ENCODE data around the gene TMEM212.

Gene TMEM212

DNA sequence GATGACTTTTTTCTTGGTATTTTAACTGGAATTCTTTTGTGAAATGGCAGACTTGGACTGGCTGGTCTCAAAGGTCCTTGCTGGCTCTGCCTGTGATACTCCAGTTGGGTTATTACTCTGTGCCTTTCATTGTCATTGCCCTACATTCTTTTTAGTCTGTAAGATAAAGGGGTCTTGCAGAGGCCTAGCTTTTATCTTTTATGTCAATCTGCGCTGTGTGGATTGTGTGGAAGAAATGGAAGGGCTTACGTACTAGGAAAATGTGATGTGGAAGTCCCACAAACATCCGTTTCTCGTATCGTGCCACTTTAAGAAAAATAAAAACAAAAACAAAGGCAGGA, 8.7 kb upstream of the TMEM212 start:
- DNase-seq (ENCODE audit: low spot score), result no peak

DNA sequence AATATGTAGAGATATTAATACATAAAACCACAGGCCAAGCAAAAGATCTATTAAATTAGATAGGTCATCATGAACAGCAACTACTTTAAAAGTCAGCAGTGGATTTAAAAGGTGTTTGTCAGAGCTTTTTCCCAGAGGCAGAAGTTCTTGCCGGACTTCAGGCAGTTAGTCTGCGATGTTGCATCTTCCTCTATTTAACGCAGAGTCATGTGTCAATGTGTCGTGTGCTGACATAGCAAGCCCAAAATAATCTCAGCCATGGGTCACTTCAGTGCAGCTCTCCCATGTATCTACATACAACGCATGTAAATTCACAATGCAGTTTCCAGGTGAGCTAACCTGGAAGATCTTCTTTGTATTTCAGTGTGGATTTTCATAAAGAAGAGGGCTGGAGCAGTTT, 8.0 kb upstream of the TMEM212 start:
- no peak for DNase-seq (ENCODE audit: low spot score)

DNA sequence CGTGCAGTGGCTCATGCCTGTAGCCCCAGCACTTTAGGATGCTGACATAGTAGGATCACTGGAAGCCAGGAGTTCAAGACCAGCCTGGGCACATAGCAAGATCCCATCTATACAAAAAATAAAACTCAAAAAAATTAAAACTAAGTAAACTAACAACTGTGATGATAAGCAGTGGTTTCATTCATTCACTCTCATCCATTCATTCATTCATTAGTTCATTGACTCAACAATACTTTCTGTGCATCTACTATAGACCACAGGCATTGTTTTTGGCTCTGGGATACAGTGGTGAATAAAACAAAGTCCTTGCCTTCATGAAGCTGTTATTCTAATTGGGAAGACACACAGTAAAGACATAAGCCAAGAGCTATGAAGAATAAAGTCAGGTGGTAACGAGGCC, 7.5 kb upstream of the TMEM212 start:
- DNase-seq (ENCODE audit: low spot score), result no peak

DNA sequence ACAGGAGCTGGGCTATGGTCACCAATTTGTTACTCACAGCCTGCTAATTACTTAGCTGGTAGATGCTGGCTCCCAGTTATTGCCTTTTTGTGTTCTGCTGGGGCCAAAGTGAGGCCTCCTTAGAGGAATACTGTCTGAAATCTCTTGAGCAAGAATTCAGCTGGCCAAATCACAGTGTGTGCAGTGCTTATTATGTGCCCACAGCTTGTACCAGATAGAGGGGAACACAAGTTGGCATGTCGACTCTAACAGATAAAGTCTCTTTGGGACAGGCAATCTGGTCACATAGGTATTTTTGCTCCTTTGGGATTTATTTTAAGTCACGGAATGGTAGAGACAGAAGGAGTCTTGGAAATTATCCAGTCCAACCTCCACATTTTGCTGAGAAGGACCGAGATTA, 6.3 kb upstream of the TMEM212 start:
- DNase-seq (ENCODE audit: low spot score), result no peak

DNA sequence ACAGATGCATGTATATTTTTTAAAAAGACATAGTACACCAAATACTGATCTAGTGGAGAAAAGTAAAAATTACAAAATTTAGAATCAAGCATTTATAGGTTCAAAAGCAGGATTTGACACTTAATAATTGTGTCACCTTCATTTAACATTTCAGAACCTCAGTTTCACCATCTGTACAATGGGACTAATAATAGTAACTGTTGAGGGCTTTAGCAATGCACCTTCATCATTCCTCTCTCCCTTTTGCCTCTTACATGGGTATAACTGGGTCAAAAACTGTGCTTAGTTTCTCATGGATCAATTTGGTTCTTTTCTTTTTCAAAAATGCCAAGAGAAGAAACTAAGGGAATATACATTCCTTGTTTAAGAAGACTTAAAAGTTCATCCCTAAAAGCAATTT, 5.5 kb upstream of the TMEM212 start:
- DNase-seq (ENCODE audit: low spot score), result no peak

DNA sequence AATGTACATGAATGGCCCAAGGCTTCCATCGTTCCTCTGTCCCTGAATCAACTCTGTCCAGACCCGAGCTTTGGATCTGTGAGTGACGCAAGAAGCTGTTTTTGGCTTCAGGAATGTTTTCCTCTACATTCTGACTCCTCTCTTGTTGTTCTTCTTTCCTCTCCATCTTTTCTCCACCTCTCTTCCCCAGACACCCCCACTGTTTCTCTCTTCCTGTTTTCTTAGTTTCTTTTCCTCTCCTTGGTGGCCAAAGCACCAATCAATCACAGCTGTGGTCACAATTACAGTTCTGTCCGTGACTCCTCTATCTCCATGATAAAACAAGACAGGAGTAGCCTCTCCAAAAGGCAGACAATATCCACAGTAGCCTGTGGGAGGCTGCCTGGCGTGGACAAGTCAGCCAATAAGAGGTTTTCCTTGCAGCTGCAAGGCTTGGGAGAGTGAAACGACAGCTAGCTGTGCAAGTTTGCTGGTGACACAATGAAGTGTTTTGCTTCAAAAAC, 4.9 kb upstream of the TMEM212 start:
- DNase-seq (ENCODE audit: low spot score), result peak; percentile 18

DNA sequence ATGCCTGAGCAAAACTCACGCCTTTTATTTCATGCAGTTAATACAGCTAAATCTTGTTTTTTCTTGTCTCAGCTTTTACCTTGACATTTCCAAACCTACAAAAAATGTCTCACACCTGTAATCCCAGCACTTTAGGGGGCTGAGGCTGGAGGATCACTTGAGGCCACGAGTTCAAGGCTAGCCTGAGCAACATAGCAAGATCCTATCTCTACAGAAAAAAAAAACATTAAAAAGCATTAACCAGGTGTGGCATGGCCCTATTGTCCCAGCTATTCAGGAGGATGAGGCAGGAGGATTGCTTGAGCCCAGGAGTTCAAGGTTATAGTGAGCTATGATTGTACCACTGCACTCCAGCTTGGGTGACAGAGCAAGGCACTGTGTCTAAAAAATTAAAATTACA, 3.9 kb upstream of the TMEM212 start:
- no peak for DNase-seq (ENCODE audit: low spot score)

DNA sequence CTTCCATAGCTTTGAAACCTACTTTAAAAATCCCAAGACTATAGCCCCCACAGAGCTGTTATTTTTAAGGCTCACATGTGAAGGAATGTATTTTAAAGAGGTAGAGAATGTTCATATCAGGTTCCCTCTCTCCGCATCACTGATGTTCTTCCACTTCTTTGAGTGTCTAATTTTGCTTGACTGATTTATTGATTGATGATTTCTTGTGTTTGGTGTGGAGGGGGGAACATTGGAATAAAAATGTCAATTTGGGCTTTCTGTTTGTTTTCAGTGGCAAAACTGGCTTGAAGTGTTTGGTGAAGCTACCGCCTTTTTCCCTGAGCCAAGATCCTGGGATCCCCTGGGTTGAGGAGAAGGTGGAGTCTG, 2.7 kb upstream of the TMEM212 start:
- DNase-seq (ENCODE audit: low spot score), result no peak

DNA sequence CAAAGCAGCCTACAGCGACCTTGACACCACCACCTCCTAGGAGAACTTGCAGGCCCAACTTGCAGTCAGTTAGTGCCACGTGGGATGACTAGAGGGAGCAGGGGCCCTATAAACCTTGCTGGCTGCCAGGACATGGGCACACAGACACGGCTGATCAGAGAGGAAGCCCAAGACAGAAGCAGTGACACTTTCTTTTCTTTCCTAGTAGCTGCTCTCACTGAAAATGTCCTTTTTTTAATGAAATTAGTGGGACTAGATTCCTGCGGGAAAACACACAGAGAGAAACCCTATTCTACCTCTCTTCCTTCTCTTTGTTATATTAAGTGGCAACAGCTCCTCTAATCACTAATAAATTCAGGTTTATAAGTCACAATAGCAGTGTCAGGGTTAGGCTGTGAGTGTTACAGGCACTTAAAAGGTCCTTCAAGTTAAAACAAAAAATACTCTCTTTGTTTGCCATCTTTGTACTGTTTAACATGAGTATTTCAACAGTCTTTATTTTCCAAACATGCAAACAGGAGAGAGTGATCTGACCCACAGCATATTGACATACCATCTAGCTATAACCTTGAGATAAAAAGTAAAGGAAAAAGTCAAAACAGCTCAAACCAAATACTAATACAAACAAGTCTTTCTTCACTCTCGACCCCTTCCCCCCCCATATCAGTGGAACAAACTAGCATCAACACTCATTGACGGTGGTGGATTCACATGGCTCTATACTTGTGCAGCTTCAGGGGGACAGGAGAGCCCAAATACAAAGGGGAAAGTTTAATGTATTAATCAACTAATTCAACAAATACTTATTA, 2.1 kb upstream of the TMEM212 start:
- DNase-seq (ENCODE audit: low spot score), result no peak

DNA sequence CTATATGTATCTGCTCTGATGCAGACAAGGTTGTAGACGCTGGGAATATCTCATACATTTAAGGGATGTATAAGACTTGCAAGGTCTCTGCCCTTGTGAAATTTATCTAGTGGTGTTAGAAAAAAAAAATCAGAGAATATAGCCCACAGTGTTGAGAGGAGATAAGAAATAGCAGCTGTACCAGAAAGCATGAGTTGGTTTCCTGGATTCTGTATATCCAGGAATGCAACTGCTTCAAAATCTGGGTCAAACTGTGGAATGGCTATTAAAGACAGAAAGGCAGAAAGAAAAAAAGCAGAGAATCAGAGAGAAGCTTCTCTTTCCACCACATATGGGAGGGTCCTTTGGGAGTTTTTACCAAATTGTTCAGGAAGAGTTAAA, 1.5 kb upstream of the TMEM212 start:
- DNase-seq (ENCODE audit: low spot score), result no peak

DNA sequence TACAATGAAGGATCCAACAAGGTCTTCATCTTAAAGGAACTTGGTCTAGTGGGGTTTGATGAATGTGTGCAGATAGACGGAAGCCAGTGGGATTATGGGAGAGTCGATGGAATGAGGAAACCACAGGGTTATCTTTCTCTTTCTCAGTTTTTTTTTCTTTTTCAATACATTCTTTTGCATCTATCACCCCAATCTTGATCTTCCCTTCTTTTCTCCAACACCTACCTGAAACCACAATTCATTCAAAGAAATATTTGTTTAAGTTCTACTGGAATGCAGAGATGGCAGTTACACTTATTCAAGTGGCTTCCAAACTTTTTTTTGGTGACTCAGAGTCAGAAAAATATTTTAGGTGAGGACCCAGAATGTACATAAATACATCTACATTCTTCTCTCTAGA, 1.7 kb downstream of the TMEM212 start:
- no peak for DNase-seq (ENCODE audit: low spot score)

DNA sequence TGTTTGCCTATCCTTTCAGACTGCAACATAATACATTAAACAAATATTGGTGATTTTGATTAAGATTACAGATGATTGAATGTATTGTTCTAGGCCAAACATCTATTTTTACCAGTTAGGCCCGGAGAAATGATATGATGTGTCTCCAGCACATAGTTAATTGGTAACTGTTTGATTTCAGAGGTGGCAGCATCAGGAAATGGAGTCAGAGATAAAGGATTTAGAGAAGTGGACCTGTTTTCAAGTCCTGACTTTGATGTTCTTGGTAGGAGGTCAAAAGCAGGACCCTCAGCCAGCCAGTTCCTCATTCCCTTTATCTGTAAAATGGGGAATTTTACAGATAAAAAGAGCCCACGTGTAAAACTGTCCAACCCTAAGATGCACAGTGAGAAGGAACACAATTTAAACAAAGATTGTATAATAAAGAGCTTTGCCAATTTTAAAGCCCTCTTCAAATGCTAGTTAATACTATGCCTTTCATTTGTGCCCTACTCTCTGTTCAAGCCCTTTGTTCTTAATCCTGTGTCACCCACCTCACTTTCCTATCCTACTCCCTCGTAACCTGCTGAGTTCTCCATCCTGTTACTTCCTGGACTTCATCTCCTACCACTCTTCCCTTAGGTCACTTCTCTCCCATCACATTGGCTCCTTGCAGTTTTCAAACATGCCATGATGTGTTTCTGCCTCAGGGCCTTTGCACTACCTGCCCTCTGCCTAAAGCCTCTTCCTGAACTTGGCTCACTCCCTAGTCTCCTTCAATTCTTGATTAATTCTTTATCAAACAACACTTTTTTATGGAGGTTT, 2.5 kb downstream of the TMEM212 start:
- DNase-seq (ENCODE audit: low spot score), result no peak

DNA sequence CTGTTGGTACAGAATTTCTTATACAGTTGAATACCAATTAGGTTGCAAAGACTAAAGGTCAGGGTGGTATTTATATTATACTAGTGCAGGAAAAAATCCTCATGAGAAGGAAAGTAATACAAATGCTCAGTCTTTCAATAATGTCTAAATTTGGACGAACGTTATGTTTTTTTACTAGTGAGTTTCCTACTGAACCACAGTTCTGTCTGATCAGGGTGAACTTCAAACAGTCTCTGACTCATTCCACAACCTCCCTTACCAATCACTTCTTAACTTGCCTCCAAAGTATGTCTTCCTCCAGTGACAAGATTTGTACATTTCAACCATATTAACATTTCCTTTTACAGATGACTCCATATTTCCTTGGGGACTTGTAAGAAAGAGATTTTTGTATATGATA, 3.4 kb downstream of the TMEM212 start:
- no peak for DNase-seq (ENCODE audit: low spot score)

DNA sequence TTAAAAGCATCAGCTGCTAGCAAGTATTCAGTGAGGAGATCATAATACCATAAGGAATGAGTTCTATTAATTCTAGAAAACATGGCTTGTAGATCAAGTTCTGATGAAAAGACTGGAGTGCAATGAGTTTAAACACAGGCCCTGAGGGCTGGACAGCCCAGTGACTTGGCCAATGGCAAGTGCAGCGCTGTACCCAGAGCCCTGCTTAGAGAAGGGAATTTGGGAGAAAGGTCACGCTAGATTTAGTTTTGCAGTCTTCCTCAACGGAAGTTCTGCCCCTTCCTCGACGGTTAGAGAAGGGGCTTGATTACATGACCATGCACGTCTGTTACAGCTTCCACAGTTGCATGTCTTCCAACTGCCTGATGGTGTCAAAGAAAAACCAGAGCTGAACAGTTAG, 4.0 kb downstream of the TMEM212 start:
- no peak for DNase-seq (ENCODE audit: low spot score)

DNA sequence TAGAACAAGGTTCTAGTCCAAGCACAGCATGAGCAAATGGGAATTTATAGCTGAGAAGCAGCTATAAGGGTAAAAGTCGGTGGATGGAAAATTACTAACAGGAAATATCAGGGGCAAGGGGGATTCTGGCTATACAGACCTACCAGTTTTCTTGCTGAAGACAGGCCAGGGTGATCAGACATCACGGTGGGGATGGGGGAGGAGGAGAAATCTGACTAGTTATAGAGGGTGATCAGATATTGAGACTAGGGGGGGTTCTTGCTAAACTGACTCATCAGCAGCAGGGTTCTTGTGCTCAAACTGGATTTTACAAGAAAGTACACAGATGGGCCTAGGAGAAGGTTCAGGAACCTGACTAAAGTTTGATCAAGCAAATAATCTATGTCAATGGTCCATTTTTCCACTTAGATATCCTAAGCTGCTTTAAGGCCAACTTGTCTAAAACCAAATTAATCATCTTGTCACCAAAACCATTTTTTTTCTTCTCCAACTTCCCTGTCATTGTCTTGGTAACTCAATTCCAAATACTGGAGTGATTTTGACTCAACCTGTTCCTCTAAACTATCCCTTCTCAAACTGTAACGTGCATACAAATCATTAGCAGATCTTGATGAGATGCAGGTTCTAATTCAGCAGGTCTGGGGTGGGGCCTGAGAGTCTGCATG, 4.6 kb downstream of the TMEM212 start:
- DNase-seq (ENCODE audit: low spot score), result no peak

DNA sequence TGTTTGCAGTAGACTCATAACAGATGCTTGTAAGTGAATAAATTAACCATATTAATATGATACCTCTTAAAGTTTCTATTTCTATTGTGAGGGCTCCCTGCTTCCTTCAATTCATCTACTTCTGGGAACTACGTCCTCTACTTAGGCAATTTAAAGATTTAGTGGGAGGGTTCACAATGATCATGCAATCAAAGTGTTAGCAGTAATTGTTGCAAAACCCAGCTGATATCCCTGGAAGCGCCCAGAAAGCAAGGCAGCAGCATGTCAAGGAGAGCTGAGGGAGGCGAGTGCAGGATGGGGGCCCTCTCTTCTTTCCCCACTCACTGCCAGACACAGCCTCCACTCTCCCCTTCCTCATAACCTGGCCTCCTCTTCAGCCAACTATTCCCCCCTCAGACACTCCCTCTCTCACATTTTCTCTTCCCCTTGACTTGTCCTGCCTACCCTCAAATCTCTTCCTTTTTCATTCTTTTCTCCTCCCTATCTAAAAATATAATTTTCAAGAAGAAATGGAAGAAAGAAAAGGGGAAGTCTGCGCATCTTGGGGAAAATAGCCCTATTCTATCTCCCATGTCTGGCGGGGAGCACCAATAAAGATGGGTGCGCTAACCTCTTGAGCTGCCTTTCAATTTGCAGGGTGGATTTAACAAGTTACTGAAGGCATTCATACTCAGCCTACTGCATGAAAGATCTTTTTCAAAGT, 6.6 kb downstream of the TMEM212 start:
- DNase-seq (ENCODE audit: low spot score), result no peak

DNA sequence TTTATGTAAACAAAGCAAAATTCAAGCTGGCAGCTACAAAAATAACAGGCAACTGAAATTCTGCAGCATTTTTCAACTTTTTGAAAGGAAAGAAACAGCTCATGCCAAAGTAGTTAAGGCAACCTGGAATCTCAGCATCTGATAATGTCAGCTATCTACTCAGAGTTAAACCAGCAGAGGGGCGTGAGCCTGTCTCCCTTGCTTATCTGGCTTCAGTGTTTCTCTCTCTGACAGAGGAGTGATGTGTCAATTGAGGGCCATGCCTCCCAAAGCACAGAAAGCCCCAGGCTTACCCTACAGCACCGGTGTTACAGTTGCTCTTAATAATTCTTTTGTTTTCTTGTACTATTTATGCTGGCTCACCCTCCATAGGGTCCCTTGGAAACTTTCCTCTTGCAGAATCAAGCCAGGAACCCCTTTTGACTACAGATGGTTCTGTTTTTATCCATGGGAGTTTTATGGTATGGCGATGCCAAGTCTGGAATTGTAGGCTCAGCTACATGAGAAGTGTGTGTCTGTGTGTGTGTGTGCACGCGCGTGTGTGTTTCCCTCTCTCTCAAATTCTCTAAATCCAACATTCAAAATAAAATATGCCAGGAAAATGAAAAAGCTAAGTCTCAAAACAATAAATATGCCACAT, 7.3 kb downstream of the TMEM212 start:
- DNase-seq (ENCODE audit: low spot score), result no peak

DNA sequence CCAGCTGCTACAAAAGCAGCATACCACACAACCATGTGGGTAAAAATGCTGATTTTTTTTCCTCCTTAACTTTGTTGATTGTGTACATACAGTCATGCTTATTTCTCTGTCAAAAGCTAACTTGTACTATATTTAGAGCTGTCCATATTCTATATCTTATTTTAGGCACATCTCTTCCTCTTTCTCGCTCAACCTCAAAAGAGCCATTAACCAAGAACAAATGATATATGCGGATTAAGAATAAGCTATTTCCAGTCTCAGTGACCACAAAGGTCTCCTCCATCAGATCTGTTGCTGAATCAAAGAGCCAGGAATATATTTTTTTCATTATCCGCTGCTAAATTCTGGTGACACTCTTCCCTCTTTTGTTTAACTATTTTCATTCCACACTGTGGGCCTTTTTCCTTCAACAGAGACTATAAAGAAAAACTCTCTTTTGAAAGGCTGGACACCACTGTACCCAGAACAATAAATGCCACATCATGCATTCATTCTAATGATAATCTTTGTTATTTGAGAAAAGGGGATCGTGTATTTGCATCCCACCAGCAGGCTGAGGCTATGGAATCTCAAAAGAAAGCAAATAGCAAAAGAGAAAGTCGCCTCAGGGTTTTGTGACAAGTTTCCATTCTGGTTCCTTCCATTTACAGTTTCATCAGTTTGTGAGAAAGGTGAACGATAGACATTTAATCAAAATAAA, 8.0 kb downstream of the TMEM212 start:
- DNase-seq (ENCODE audit: low spot score), result no peak

DNA sequence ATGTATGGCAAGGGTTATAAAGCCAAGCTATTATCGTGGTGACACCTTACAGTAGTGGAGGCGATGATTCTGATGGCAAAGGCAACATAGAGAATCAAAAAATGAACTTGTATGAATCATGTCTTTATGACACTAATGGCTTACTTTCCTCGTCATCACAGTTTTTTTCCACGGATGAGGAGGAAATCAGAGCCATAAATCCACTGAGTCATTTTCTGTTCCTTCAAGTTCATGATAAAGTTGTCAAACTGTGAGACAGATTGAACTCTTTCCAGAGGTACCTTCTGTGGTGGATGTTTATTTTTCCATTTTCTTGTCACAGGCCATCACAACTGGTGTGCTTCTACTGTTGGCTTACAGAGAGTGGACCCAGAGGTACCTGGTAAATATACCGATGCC, 8.5 kb downstream of the TMEM212 start:
- no peak for DNase-seq (ENCODE audit: low spot score)

DNA sequence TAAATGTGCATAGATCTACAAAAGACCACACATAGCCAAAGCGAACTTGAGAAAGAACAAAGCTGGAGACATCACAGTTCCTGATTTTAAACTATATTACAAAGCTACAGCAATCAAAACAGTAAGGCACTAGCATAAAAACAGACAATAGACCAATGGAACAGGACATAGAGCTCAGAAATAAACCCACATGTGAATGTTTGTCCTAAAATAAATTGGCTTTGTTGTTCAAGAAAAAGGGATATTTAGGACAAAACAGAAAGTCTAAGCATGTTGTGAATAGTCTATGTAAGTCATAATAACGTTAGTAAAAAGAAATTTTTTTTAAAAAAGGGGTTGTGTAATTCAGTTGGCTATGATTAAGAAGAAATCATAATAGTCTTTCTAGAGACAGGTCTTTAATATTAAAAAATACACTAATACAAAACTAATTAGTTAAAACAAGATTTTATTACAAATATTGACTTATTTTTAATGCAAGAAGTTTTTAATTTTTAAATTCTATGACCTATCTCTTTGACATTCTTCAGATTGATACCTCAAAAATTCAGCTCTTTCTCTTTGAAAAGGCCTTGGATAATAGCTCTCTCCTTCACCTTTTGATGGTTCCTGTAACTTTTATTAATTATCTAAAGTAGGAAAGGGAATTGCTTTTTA, 11.6 kb downstream of the TMEM212 start:
- no peak for DNase-seq (ENCODE audit: low spot score)
